ENCODE results near the gene CDK2.

DNA sequence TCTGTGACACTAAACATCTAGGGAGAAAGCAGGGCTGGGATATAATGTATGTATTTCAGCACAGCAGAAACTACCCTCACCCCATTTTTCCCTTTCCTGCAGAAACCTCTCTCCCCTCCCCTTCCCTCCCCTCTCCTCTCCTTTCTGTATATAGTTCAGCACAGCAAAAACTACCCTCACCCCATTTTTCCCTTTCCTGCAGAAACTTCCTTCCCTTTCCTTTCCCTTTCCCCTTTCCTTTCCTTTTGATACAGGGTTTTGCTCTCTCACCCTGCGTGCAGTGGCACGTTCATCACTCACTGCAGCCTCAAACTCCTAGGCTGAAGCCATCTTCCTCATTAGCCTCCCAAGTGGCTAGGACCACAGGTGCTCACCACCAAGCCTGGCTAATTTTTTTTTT, 2.9 kb upstream of the CDK2 start:
- TF ChIP-seq, protein P1, sequence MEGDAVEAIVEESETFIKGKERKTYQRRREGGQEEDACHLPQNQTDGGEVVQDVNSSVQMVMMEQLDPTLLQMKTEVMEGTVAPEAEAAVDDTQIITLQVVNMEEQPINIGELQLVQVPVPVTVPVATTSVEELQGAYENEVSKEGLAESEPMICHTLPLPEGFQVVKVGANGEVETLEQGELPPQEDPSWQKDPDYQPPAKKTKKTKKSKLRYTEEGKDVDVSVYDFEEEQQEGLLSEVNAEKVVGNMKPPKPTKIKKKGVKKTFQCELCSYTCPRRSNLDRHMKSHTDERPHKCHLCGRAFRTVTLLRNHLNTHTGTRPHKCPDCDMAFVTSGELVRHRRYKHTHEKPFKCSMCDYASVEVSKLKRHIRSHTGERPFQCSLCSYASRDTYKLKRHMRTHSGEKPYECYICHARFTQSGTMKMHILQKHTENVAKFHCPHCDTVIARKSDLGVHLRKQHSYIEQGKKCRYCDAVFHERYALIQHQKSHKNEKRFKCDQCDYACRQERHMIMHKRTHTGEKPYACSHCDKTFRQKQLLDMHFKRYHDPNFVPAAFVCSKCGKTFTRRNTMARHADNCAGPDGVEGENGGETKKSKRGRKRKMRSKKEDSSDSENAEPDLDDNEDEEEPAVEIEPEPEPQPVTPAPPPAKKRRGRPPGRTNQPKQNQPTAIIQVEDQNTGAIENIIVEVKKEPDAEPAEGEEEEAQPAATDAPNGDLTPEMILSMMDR (IDR thresholded peaks at IDR 0.05), result no peak
- TF ChIP-seq POLR2A (IDR thresholded peaks at IDR 0.05), result no peak

Measured in adrenal gland (tissue), 5 donors.